Gastrocnemius medialis (tissue), 4 donors: ENCODE measurements around the gene RAB7A.

Source experiments
- POLR2A ChIP-seq, 2 donors: fragments of 450-650 bp; IDR thresholded peaks; one replicate each; pipeline ENCODE4 v1.6.1; 2017; ENCODE audit warnings: antibody characterized with exemption in 2 of 2, mild to moderate bottlenecking in 2 of 2, moderate library complexity in 2 of 2
- TF ChIP-seq, protein P1 (sequence below), 5 experiments: fragments of 450-650 bp in 3 of 5; fragments of 200-600 bp in 2 of 5; sonication (generic) in 2 of 5; IDR thresholded peaks in 4 of 5; conservative IDR thresholded peaks in 1 of 5; 1 replicate in 4 of 5; 2 replicates in 1 of 5; pipeline ENCODE4 v1.5.1; 2016 to 2019; ENCODE audit warnings: antibody characterized with exemption in 5 of 5, mild to moderate bottlenecking in 3 of 5, moderate library complexity in 3 of 5

DNA sequence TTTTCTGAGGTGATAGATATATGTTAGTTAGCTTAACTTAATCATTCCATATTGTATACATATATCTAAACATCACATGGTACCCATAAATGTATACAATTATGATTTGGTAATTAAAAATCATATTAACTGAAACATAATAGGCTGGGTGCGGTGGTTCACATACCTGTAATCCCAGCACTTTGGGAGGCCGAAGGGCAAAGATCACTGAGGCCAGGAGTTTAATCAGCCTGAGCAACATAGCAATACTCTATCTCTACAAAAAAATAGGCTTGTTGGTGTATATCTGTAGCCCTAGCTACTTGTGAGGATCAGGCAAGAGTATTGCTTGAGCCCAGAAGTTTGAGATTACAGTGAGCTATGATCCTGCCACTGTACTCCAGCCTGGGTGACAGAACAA, 20.9 kb downstream of the RAB7A start:
- TF ChIP-seq, protein P1, sequence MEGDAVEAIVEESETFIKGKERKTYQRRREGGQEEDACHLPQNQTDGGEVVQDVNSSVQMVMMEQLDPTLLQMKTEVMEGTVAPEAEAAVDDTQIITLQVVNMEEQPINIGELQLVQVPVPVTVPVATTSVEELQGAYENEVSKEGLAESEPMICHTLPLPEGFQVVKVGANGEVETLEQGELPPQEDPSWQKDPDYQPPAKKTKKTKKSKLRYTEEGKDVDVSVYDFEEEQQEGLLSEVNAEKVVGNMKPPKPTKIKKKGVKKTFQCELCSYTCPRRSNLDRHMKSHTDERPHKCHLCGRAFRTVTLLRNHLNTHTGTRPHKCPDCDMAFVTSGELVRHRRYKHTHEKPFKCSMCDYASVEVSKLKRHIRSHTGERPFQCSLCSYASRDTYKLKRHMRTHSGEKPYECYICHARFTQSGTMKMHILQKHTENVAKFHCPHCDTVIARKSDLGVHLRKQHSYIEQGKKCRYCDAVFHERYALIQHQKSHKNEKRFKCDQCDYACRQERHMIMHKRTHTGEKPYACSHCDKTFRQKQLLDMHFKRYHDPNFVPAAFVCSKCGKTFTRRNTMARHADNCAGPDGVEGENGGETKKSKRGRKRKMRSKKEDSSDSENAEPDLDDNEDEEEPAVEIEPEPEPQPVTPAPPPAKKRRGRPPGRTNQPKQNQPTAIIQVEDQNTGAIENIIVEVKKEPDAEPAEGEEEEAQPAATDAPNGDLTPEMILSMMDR (IDR thresholded peaks at IDR 0.05 in 4 of 5, conservative IDR thresholded peaks at IDR 0.05 in 1 of 5) = no peak
- TF ChIP-seq POLR2A (IDR thresholded peaks at IDR 0.05) = no peak
